NCI-H1436 treated with DMSO at 0.1 percent for 48 hours (cell line): Measurements from ENCODE around the gene ARHGEF40.

Source experiments
- DNase-seq: peaks from one replicate; lab custom pipeline; 2025; lab: John Stamatoyannopoulos, UW

The ARHGEF40 gene

DNA sequence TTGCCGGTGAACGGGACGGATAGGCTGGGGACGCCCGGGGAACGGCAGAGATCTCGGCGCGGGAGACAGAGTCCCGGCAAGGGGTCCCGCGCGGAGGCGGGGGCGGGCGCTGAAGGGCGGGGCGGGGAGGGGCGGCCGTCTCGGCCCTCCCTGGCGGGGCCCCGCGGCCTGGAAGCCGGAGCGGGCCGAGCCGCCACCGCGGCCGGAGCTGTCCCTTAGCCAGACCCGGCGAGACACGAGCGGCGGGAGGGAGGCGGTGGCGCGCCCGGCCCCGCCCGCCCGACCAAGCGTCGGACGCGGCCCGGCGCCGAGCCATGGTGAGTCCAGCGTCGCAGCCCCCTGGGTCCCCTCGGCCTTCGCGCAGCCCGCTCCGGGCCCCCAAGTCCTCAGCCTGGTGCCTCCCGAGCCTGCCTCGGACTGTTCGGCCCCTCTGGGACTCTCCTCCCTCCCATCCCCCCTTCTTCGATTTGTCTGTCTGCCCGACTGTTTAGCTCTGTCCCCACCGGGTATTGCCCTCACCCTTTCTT, at the start of gene ARHGEF40:
TSS of gene ARHGEF40 (plus strand) at position 222 of the 527 bp plus-strand sequence. CDS start at position 315, 93 bp downstream.
- DNase-seq, result no peak

DNA sequence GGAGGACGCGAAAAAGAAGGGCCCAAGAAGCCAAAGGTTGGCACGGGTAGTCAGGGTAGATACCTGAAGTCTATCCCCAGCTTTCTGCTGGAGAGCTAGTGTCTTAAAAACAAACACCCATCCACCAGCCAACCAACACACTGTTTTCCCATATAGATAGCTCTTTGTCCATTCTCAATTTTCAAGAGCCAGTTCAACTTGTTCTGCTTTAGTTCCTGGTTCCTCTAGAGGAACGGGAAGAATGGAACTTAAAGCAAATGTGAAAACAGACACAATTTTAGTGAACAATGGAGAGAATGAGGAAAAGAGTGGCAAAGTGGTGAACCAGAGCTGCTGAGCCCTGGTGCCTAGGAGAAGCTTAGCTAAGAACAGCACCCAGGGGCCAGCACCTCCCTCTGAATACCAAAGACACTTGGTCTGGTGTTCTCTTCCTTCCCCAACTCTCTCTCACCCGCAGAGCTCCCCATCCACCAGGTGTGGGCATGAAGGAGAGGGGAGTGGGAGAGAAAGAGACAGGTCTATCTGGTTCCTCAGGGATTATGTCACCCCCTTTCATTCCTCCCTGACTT, 49.0 kb upstream of the ARHGEF40 start:
- no peak for DNase-seq

DNA sequence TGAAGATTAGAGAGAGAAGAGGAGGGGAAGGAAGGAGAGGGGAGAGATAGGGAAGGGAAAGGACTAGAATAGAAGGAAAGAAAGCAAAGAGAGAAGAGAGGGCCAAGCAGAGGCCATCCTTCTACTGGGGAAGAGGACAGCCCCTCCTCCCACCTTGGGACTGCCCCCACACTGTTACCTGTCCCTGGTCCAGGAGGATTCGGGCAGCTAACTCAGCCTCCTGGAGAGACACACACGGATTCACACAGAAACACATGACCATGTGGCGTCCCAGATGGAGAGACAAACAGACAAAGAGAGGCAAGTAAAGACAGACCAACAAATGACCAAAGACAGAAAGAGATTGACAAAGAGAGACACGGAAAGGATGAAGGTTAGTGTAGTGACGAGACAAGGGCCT, 47.4 kb upstream of the ARHGEF40 start:
- no peak for DNase-seq

DNA sequence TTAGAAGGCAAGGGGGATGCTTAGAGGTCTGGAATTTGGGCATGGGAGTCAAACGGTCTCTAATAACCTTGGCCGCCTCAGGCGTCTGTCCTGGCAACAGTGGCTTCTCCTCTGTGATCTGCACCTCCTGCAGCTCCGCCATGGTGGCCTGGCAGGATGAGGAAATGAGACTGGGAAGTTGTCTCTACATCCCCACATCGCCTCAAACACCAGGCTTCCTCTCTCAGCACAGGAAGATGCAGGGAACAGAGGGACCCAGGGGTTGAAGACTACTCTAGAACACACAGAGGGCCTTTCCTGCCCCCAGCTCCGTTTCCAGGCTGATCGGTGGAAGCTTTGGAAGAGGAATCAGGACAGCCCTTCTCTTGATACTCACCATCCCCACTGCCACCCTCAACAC, 46.9 kb upstream of the ARHGEF40 start:
- DNase-seq, result no peak

DNA sequence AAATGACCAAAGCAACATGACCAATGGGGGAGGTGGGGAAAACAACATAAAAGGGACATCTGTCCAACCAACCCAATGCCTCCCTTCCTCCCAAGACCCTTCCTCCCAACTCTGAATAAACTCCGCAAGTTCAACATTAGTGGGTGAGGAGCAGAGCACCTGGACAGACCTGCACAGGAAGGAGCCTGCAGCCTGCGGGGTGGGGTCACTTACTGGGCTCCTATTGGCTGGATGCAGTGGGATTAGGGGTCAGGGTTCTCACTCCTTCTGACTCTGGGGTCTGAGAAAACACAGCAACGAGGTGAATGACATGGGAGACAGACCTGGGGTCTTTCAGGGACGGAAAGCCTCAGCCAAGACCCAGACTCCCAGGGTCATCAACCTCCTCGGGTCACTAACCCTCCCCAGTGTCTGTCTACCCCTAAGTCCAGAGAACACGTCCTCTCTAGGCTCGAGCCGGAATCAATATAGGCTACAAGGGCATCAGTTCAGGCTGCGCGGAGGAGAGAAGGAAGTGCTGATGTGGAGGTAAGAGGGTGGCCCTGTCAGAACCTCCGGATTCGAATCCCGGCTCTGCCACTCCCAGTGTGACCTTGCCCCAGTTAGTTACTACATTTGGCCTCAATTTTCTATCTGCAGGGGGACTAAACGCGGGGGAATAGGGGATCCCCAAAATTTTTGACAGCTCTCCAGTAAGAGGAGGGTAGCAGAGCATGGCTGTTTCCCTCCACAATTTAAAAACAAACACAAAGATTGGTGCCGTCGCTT, 46.1 kb upstream of the ARHGEF40 start:
- DNase-seq, result no peak

DNA sequence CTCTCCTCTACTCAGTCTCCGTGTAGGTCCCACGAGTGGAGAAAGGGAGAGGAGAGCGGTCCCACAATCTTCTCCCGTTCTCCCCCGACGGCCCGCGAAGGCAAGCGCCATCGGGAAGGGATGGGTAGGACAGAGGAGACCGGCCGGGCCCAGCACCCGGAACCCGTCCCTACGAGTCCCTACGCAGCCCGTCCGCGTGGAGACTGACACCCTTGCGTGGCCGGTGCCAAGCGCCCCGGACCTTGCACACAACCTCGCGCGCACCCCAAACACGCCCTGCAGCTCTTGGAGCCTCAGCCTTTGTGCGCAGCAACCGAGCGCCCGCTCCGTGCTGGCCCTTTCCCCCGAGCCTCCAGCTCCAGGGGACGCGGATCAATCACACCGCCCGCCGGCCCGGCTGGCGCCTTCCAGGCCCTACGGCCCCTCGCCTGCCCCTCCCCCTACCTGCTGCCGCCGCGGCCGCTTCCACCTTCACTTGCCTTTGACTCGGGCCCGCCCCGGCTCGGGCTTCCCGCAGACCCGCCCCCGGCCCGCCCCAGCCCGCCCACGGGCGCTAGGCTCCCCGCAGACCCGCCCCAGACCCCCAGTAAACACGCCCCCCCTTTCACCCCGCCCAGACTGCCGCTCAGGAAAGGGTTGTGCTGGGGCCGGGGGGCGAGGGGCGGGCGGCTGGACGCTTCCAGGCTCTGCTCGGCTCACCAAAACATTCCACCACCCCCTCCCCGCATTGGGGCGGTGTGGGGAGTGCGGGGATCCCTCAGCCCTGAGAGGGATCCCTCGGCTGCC, 45.3 kb upstream of the ARHGEF40 start, which contains the start of gene NDRG2:
TSS of gene NDRG2 (minus strand) at position 477 of the 786 bp plus-strand sequence. CDS start 1,746 bp downstream, outside the sequence.
- no peak for DNase-seq

DNA sequence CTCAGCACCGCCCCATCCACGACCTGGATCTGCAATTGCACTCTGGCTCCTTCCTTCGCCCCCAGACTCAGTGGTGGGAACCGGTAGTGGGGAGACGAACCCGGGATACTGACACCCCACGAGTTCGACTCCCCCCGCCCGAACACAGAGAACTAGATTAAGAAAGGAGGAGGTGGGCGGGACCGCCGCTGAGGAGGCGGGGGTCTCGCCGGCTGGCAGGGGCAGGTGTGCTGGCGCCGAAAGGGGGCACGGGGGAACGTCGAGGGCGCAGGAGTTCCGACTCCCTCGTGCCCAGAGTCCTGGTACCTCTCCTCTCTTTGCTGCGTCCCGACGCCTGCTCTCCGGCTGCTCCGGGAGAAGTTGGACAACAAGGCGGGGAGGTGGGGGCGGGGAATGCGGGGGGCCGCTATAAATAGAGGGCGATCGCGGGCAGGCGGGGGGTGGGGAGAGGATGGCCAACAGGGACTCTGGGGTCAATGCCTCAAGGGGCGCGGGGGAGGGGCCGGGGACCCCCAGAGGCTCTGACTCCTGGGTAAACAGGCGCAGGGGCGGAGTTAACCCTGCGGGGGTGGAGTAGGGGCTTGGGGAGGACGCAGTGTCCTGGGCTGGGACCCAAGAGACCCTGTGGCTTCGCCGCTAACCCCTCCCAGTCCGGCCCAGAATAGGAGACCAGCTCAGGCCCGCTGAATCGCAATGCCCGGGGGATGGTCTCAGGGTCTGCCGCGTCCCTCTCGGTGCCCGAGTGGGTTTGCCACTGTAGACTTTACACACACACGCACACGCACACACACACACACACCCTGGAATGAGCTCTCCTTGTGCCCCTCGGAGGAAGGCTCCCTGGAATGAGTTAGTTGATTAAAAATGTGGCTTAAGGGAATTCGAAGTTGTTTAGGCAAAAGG, 44.5 kb upstream of the ARHGEF40 start:
- no peak for DNase-seq

DNA sequence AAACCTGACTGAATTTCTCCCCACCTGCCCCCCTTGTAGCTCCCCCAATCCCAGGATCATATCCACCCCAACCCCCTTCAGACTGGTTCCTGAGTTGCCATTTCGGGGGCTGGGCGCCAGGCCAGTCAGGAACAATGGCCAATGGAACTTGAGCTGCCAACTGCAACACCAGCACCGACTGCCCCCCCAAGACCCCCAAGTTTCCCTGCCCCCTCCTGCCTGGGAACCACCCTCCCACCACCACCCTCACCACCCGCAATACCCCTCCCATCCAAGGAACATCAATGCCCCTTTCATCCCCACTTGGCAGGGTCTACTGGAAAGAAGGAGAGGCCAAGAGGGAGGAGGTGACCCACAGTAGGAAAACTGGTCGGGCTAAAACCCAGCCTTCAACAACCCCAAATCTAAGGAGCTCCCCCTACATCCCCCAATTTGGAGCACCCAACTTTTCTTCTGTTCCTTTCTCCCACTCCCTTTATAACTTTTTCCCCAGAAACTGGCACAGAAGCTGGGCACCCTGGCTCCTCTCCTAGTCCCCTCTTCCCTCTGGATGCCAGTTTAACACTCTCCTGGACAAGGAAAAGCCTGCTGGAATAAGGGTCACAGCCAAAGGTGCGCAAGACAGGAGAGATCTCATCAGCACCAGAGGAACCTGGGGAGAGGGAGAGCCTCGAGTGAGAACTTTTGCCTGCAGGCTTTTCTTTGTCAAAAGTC, 43.7 kb upstream of the ARHGEF40 start:
- DNase-seq, result no peak

DNA sequence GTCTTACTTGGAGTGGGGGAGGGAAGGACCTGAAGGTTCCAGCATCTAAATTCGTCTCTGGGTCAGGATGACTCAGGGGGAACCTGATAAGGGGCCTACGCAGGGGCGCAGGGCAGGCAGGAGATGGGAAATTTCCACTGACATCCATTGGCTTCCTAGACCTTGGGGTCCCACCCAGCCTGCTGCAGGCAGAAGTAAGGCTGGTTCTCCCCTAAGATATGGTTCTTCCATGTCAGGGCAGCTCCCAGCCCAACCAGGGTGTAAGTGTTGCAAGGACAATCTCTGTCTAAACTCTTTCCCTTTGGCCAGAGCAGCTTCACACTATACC, 43.2 kb upstream of the ARHGEF40 start:
- DNase-seq, result no peak

DNA sequence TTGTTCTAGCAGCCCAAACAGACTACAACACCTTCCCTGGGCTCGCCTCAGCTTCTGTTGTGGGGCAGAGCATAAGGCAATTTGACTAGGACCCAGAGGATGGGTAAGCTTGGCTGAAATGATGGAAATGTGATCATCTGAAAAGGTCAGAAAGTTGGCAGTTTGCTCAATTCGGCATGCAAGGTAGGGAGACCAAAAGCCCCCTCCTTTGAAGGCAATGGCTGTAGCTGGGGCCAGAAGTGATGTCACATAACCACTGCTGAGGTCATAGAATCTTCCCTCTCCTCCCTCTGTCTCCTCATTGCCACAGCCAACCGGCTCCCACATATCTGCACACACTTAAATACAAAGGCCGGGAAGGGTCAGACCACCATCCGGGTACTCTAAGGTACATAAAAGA, 40.2 kb upstream of the ARHGEF40 start, which contains the start of gene TPPP2:
TSS of gene TPPP2 (plus strand) at position 301 of the 400 bp plus-strand sequence. CDS start 365 bp downstream, outside the sequence.
- DNase-seq, result no peak

DNA sequence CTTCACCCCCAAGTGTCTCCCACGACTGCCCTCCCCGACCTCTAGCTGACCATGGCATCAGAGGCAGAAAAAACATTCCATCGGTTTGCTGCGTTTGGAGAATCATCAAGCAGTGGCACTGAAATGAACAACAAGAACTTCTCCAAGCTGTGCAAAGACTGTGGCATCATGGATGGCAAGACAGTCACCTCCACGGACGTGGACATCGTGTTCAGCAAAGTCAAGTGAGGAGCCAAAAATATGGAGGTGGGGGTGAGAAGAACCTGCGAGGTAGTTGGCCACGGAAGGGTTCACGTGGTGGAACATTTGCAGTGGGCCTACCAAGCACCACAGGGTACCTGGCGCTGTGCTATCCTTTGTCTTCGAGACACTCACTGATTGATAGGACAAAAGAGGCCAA, 39.6 kb upstream of the ARHGEF40 start:
- DNase-seq, result no peak

DNA sequence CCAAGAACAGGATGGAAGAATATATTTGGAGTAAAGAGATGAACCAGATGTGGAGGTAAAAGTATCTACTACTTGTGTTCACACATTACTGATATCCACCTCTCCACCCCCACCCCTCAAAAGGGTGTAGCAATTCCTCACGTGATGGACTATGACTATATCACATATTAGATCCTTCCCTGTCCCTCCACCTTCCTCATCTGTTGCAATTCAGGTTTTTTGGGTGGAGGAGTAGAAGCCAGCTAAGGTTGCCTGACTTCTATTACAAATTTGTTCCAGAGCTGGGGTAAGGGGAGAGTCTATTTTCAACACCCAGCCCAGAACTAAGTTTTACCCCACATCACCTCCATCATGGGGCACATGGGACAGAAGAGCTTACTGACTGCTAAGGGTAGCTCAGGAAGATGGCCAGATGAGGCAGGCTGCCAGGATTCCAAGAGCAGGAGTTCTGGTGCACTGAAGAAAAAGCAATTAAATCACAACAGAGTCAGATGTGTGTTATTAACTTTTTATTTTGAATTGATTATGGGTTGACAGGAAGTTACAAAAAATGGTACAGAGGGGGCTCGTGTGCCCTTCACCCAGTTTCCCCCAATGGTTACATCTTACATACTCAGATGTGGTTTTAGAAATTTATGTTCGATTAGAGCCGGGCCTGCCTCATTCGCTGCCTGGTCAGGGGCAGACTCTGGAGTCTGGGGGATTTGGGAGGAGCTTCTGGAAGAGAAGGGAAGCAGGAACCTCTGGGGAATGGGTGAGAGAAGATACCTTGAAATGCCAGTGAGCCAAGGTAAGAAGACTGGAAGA, 37.6 kb upstream of the ARHGEF40 start:
- no peak for DNase-seq

DNA sequence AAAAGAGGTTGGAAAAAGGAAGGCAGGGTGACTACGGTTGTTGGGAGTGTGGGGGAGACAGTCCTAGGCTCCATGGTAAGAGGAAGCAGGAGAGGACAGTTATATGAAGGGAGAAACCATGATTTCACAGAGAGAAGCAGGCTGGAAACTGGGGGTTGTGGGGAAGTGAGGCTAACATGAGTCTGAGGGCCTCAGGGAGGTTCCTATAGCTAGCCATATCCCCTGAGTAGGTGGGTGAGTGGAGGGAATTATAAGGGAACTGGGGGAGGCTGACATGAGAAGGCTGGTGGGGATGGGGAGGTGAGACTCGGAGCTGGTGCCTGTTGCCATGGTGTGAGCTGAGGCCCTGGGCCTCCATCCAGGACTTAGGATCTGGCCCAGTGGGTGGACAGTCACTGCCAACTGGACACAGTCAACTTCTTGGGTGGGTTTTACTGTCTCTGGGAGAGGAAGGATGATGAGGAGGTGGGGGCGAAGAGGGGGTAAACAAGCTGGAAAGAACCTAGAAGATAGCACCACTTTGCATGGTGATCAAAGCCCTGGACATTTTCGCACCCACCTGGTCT, 36.9 kb upstream of the ARHGEF40 start:
- DNase-seq, result no peak

DNA sequence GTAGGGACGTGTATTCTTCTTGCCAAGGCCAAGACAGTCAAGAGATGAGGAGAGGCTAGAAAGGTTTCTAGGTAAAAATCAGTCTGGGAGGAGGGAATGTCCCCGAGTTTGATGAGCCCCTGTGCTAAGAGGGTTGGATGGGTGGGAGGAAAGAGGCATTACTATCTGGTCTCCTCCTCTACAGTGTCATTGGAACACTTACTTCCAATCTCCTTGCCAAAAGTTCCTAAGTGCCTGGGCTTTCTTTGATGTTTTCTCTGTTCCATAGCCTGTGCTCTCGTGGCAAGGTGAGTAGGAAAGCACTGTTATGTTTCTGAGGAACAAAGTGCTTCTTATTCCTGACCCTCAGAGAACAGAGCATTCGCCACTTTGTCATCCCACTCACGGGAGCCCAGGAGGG, 35.4 kb upstream of the ARHGEF40 start, which contains the start of gene RNASE13:
TSS of gene RNASE13 (minus strand) at position 101 of the 400 bp plus-strand sequence. CDS start 519 bp downstream, outside the sequence.
- DNase-seq, result no peak

DNA sequence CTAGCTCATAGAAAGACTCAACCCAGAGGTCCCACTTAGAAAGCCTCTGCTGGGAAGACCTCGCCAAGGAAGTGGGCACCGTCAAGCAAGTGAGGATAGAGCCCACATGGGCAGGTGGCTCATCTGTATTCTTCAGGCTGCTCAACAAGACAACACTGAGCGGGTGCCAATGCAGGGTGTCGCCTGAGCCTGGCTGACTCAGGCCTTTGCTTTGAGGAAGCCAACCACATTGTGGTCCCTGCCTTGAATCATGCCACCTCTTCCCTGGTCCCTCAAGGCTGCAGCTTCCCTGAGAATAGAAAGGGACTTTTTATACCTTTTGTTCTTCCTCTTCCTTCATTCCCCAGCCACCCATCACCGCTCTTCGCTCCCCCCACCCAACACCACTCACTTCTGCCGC, 33.4 kb upstream of the ARHGEF40 start:
- no peak for DNase-seq

DNA sequence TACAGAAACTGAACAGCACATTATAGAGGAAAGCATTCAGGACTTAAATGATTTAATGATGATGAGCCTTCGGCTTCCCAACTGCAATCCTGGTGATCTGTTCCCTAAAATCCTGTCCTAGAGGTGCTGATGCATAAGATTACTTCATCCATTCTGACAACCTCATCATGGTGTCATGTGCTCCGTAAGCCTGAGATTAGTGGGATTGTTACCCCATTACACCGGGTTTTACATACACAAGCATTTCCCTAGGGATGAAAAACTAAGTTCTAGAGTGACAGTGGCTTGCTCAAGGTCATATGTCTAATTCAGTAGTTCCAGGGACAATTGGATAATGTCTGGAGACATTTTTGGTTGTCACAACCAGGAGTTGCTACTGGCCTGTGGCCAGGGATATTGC, 32.9 kb upstream of the ARHGEF40 start:
- DNase-seq, result no peak

DNA sequence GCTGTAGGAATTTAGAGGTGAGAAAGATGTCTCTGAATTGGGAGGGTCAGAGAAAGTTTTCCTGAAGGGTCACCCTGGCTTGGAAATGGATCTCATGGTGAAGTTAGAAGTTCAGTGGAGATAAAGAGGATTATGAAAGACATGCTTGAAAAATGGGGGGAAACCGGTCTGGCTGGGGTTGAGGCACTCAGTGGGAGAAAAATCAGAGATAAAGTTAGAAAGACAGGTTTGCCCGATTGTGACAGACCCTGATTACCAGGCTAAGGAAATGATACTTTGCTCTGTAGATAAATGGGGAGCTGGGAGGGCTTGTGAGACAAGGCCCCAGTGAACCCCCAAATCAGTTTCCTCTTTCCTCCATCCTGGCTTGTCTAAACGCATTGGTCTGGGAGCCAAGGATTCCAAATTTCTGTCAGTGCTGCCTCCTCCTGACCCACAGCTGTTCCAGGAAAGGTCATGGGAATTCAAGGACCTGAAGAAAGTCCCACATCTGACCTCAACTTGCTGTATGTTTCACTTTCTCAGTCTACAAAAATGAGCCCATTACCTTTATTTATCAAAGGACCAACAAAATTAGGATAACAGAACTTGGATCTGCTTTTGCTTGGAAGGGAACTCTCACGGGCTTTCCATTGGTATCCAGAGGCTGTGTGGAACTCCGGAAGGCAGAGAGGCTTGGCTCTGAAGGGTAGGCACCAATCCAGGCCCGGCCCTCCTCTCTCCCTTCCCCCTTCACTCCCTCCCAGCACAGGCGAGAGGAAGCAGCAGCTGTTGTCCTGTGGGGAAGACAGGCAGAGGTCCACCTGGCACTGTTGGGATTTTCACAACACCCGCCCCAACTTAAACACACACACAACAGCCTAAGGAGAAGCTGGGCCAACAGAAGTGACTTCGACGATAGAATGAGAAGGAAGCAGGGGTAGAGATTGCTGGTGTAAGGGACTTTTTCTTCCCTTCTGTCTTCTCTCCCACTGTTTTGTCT, 31.4 kb upstream of the ARHGEF40 start:
- no peak for DNase-seq
